ENCODE results near the gene USP34.

- no peak for TF ChIP-seq CTCF (IDR thresholded peaks at IDR 0.05; ENCODE audit: low read depth, low read length)
- no peak for TF ChIP-seq POLR2A (IDR thresholded peaks at IDR 0.05; ENCODE audit: extremely low read depth, insufficient read length)
Observed at GRCh38 chr2:61492476-61492875, 21.6 kb upstream of the USP34 start.

Measured in NB4 (cell line).